Measurements from ENCODE around the gene METRNL.

DNA sequence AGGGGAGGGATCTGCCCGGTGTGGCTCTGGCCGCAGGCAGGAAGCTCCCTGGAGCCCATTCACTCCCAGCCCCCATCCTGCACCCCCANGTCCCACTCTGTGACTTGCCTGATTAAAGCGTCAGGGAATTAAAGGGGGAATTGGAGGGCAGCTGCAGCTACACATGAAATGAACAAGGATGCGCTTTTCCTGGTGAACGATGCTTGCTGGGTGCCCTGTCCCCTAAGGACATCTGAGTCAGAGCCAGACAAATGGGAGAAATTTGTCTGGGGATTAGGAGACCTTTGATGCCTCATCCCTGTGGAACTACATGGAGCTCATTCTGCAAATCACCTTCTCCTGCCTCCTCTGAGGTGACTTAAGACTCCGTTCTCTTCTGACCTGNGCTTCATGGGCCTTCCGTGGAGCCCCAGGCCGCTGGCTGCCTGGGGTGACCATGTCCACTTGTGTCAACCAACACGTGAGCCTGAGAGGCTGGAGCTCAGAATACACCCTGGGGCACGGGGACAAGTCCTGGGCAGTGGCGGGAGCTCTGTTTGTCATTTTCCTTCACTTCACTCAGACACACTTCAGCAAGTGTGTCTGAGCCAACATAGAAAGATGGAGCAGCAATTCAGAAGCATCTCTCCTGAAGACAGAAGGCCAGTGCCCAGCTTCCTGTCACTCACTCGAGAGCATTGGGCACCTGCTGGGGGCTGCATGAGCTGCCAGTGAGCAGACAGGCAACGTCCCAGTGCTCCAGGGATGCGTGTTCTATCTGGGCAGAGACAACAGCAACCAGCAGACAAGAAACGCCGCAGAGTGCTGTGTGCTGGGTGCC lies 54.1 kb downstream of the METRNL start:
- TF ChIP-seq, protein P1, sequence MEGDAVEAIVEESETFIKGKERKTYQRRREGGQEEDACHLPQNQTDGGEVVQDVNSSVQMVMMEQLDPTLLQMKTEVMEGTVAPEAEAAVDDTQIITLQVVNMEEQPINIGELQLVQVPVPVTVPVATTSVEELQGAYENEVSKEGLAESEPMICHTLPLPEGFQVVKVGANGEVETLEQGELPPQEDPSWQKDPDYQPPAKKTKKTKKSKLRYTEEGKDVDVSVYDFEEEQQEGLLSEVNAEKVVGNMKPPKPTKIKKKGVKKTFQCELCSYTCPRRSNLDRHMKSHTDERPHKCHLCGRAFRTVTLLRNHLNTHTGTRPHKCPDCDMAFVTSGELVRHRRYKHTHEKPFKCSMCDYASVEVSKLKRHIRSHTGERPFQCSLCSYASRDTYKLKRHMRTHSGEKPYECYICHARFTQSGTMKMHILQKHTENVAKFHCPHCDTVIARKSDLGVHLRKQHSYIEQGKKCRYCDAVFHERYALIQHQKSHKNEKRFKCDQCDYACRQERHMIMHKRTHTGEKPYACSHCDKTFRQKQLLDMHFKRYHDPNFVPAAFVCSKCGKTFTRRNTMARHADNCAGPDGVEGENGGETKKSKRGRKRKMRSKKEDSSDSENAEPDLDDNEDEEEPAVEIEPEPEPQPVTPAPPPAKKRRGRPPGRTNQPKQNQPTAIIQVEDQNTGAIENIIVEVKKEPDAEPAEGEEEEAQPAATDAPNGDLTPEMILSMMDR (IDR thresholded peaks at IDR 0.05): no peak
- TF ChIP-seq ZFX (IDR thresholded peaks at IDR 0.05; ENCODE audit: borderline replicate concordance): no peak

Measured in 22Rv1 (cell line).